GM19025 (cell line): ENCODE results near the gene ASB1.

ENCODE experiments used
- ATAC-seq: cut with Tn5 transposase; IDR thresholded peaks from one replicate; pipeline ENCODE4 v1.9.1; 2021; ENCODE audit warnings: mild to moderate bottlenecking, low read depth, moderate library complexity; ENCODE audit not compliant: unreplicated experiment

ASB1 gene

DNA sequence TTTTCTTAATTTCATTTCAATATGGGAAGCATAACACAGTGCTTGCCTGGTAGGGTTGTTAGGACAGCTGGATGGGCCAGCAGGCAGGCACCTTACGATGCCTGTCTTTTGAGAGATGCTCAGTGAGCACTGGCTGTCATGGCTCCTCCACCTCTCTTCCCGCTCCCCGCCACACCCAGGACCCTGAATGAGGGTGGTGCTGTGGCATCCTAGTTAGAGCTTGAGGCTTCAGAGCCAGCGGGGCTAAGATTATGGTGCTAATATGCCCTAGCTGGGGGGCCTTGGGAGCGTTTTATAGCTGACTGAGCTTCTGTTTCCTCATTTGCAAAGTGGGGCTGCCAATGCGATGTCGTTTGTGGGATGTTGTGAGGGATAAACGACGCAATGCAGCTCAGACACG, 37.7 kb downstream of the ASB1 start:
- ATAC-seq: no peak

DNA sequence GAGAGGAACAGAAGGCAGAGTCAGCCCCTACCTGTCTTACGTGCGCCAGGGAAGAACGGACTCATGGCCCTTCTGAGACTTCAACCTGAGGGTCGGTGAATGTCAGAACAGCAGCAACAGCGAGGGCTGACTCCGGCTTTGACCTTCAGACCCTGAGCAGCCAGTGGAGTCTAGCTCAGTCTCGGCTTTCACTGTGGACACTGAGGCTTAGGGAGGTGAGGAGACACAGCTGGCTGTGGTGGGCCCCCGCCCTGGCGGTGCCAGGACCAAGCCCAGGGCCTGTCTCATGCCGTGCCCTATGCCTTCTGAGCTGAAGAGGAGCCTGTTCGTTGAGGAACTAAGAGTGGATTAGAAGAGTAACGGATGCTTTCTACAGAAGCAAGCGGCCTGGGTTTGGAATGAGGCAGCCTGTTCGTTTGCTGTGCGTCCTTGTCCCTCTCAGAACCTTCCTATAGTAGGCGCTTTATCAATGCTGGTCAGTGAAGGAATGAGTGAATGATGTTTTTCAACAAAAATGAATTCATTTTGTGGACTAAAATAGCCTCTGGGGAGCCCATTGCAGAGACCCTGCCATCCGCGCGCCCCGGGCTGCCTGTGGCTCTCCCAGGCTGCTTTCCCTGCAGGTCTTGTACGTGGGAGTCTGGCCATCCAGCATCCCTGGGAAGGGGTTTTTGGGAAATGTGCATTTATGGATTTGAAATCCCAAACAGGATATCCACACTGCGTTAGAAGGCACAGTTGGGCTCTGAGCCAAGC, 38.9 kb downstream of the ASB1 start:
- no peak for ATAC-seq

GRCh38 chr2:238466243-238466756, 39.6 kb downstream of the ASB1 start:
- ATAC-seq: no peak

DNA sequence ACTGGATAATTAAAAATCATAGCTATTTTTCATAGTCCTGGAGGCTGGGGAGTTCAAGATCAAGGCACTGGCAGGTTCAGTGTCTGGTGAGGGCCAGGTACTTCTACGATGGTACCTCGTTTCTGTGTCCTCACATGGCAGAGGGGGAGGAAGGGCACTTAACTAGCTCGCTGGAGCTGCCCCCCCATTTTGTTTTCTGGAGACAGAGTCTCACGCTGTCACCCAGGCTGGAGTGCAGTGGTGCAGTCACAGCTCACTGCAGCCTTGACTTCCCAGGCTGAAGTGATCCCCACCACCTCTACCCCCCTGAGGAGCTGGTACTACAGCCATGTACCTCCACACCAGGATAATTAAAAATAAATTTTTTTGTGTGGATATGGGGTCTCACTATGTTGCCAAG, 40.3 kb downstream of the ASB1 start:
- no peak for ATAC-seq

GRCh38 chr2:238467792-238468191, 41.1 kb downstream of the ASB1 start:
- no peak for ATAC-seq

GRCh38 chr2:238469155-238469554, 42.4 kb downstream of the ASB1 start:
- no peak for ATAC-seq

DNA sequence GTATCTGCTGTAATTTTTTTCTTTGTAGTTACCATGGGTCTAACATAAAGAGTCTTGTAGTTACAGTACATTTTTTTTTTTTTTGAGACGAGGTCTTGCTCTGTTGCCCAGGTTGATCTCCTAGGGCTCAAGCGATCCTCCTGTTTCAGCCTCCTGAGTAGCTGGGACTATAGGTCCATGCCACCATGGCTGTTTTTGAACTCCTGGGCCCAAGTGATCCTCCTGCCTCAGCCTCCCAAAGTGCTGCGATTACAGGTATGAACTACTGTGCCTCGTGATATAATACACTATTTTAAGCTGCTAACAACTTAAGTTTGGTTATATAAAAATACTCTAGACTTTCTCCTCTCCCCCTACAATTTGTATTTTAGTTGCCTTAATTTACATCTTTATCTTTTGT, 46.3 kb downstream of the ASB1 start:
- no peak for ATAC-seq

DNA sequence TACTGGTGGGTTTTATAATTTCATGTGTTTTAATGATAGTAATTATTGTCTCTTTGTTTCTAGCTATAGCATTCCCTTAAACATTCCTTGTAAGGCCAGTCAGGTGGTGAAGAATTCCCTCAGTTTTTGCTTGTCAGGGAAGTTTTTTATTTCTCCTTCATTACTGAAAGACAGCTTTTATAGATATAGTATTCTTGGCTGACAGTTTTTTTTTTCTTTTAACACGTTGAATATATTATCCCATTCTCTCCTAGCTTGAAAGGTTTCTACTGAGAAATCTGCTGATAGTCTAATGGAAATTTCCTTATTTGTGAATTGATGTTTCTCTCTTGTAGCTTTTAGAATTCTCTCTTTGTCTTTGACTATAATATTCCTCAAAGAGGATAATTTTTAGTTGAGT, 46.8 kb downstream of the ASB1 start:
- no peak for ATAC-seq

GRCh38 chr2:238475034-238475433, 48.3 kb downstream of the ASB1 start:
- ATAC-seq: no peak

DNA sequence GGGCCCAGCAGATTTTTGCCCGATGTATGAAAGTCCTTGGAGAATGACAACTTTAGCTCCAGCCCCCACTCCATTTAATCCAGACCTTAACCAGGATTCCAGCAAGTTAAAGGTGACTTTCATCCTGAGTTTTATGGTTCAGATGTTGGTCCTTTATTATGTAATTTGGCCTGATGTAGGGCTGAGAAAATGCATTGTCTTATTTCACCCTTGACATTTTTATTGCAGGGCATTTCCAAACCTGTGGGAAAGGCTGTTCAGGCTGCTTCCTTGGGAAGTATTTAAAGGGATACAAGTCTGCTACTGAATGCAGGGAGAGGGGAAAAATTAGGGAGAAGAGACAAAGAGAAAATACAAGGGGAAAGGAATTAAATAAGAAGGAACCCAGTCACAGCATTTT, 48.8 kb downstream of the ASB1 start:
- ATAC-seq: no peak

DNA sequence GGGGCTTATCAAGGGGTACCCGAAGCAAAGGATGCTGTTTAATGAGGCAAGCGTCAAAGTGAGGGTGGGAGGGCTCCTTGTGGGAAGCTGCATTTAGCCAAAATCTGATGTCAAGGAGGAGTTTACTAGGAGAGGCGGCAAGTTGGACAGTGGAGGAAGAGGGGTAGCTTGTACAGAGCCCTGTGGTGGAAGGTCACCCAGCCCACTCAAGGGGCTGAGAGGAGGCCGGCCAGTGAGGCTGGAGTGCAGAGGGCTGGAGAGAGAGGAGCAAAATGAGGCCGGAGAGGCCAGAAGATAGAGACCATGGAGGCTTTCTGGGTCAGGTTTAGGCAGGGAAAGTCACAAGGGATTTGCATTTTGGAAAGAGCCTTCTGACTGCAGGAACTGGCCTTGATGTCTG, 49.5 kb downstream of the ASB1 start:
- no peak for ATAC-seq

DNA sequence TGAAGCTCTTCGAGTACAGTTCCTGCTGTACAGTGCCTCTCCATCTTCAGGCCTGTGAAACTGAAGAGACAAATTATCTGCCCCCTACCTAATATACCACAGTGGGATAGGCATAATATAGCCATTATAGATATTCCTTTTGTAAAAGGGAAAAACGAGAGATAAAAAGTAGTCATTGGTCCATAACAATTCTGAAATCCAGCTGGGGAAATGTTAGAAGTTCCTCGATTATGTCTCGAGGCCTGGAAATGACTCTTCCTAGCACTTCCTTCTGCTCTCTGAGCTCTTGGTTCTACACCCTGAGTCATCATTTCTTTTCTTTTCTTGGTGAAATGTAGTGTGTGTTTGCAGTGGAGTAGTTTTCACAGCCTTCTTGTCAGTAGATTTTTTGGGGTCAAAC, 51.5 kb downstream of the ASB1 start:
- no peak for ATAC-seq

DNA sequence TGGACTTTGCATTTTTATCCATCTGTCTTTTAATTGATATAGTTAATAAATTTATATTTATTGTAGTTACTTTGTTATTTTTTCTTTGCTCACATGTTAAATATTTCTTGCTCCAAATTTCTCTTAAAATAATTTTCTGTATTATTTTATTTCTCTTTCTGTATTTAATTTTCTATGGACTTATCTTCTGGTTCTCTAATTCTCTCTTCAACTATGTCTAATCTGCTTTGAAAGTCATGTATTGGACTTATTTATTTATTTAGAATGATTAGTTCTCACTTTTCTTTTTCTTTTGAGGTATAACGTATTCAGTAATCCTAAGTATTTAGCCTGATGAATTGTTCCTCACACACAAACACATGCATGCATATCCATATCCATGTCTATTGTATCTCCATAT, 53.1 kb downstream of the ASB1 start:
- ATAC-seq: no peak

GRCh38 chr2:238483021-238483420, 56.3 kb downstream of the ASB1 start:
- ATAC-seq: no peak

DNA sequence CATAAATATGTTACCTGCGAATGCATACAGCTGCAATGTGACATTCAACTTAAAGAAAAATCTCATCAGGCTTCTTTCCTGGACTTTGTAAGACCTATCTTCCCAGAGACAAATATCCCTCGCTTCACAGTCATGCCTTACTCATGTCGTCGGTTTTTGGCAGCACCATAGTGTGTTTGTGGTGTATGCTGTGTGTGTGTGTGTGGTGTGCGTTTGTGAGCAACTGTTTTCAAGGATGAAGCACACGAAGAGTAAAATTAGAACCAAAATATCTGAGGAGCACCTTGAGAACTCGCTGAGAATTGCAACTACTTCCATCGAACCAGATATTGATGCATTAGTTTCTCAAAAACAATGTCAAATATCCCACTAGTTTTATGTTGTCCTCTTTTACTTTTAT, 56.9 kb downstream of the ASB1 start:
- ATAC-seq: no peak

DNA sequence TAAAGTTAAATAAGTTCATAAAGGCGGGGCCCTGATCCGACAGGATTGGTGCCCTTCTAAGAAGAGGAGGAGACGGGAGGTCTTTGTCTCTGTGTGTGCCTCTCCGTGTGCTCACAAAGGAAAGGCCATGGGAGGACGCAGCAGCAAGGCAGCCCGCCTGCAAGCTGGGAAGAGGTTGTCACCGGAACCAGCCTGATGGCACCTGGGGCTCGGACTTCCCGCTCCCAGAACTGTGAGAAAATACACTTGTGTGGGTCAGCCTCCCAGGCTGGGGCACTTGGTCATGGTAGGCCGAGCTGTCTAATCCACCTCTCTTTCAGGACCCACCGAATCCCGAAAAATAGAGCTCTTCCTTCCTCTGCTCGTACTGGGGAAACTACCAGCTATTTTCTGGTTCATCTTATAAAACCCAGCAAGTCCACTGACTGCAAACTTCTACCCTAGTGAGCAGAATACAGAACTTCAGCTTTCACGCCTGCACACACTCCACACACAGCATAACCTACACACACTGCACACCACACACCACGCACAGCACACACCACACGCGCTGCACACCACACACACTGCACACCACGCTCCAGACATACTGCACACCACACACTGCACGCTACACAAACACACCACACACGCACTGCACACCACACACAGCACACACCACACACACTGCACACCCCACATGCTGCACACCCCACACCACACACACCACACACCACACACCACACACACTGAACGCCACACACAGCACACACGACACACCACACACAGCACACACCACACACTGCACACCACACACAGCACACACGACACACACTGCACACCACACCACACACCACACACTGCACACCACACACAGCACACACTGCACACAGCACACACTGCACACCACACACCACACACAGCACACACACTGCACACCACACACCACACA, 58.1 kb downstream of the ASB1 start:
- ATAC-seq: no peak

GRCh38 chr2:238486123-238486848, 59.6 kb downstream of the ASB1 start:
- ATAC-seq: no peak

GRCh38 chr2:238487134-238487533, 60.4 kb downstream of the ASB1 start:
- ATAC-seq: no peak

GRCh38 chr2:238487652-238488346, 61.1 kb downstream of the ASB1 start:
- no peak for ATAC-seq

GRCh38 chr2:238488347-238488826, 61.7 kb downstream of the ASB1 start:
- ATAC-seq: no peak
